Spinal cord (tissue), 10 donors: ENCODE measurements around the gene SWAP70. TPM values are rescaled to one million over a fixed set of nuclear protein-coding genes. Genes with fewer than 3 reads are reported as not detected.

Experiments used
- DNase-seq, 6 donors: peaks; one replicate each; pipeline versions ENCODE4 v3.0.0 to v3.0.0-alpha.2; 2013 to 2015; ENCODE audit warnings: low spot score in 6 of 6, low read depth in 4 of 6
- H3K27ac ChIP-seq: one replicate; pipeline ENCODE4 v1.5.1; 2013; ENCODE audit warnings: low read depth, low read length, control low read depth
- H3K27me3 ChIP-seq: one replicate; pipeline ENCODE4 v1.6.1; 2013; ENCODE audit warnings: low read length; ENCODE audit not compliant: control insufficient read depth, insufficient read depth
- H3K36me3 ChIP-seq: one replicate; pipeline ENCODE4 v1.6.1; 2013; ENCODE audit warnings: low read length; ENCODE audit not compliant: control insufficient read depth, insufficient read depth
- H3K4me1 ChIP-seq: one replicate; pipeline ENCODE4 v1.6.1; 2013; ENCODE audit warnings: low read length; ENCODE audit not compliant: control insufficient read depth, insufficient read depth
- H3K4me3 ChIP-seq: one replicate; pipeline ENCODE4 v1.5.1; 2013; ENCODE audit warnings: low read depth, low read length, control low read depth
- H3K9me3 ChIP-seq: one replicate; pipeline ENCODE4 v1.6.1; 2013; ENCODE audit warnings: low read length; ENCODE audit not compliant: control insufficient read depth, insufficient read depth
- WGBS: methylation state at CpG from one replicate; pipeline ENCODE4 v1.1.5; 2013; ENCODE audit warnings: missing lambda C conversion rate; ENCODE audit not compliant: insufficient coverage; 5-methylcytosine and 5-hydroxymethylcytosine counted together
- polyA plus RNA-seq, 2 donors: library from polyadenylated mRNA; unstranded; fragments of 120-200 nt; gene quantifications; one replicate each; pipeline ENCODE4 v1.2.1, GENCODE V29; 2013; ENCODE audit not compliant: insufficient read length in 2 of 2
- total RNA-seq, 2 donors: library from RNA; depleted of rRNA in 1 of 2; stranded (reverse); fragments of 120-200 nt in 1 of 2; fragments of >200 nt in 1 of 2; gene quantifications; one replicate each; pipeline versions ENCODE4 v1.2.3 to v1.2.4, GENCODE V29; 2013 to 2014
- donor health status: healthy.

The SWAP70 gene
- total and polyA plus RNA-seq, 4 donors = 15.0 to 28.4 (median 20.4) TPM

DNA sequence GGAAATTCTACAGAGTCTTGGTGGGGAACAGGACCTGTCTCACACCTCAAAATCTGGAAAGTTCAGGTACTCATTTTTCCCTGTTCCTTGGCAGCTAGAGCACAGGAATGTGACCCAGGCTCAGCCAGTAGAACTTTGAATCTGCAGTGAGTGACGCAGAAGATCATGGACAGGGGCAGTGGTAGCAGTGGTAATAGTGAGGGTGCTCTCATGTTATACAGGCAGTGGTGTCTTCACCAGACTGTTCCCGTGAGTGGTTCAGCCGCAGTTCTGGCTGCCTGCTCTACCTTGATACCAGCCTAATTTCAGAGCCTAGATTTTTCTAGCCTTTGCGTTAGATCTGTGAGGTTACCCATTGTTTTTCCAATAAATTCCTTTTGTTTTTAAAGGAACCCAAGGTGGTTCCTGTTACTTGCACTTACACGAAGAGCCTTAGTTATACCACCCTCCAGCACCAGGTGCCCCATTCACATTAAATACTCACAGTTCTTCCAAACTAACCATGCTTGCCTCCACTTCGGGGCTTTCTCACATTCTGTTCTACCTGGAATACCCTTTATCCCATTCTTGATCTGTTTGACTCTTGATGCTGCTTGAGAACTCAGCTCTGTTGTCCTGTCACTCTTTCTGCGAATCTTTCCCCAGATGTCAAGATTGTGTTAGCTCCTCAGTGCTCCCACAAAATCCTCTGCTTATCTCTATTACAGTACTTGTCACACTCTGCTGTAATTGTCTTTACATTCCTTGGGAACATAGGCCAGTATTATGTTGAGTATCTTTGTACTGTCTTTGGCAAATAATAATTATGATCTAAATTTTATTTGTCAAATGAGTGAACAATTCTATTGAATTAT, 47.8 kb downstream of the SWAP70 start:
- no peak for DNase-seq
- no peaks in the 10 kb centered on the region for H3K9me3 ChIP-seq
- H3K27me3 ChIP-seq = no peaks in the 10 kb centered on the region
- 90% methylated on average over 7 of the region's 7 CpGs for WGBS
- H3K4me3 ChIP-seq = no peak overlapping the region
- no peak overlapping the region for H3K27ac ChIP-seq
- no peaks in the 10 kb centered on the region for H3K4me1 ChIP-seq
- H3K36me3 ChIP-seq = no peaks in the 10 kb centered on the region

DNA sequence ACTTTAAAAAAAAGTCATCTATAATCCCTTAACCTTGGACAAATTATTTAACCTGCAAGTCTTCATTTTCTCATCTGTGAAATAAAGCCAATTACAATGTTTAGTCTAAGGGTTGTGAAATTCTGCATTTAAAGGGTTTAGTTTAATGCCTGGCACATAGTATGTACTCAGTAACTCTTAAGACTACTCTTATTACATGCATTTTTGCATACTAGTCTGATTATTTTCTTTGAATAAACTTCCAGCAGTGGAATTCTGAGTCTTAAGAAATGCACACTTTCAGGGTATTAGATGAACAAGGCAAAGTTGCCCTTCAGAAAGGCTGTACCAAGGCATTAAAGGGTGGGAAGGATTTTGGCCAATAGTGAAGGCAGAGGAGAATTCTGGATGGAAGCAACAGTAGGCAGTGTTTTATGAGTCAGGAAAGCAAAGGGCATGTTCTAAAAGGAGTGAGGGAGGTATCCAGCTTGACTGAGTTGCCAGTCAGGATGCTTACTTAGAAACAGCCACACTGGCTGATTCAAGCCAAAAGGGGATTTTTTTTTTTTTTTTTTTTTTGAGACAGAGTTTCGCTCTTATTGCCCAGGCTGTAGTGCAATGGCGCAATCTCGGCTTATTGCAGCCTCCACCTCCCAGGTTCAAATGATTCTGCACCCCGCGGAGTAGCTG, 50.5 kb downstream of the SWAP70 start:
- Histone ChIP-seq H3K27ac (no peak overlapping the region), H3K36me3 (no peaks in the 10 kb centered on the region), H3K27me3 (no peaks in the 10 kb centered on the region), H3K4me1 (peaks cover 5% of the 10 kb centered on the region), H3K4me3 (no peak overlapping the region), H3K9me3 (no peaks in the 10 kb centered on the region)
- WGBS = no CpG with 5 or more reads among the region's 5 CpGs
- DNase-seq = peak in 2 of 6 donors; percentile 25 to 60

DNA sequence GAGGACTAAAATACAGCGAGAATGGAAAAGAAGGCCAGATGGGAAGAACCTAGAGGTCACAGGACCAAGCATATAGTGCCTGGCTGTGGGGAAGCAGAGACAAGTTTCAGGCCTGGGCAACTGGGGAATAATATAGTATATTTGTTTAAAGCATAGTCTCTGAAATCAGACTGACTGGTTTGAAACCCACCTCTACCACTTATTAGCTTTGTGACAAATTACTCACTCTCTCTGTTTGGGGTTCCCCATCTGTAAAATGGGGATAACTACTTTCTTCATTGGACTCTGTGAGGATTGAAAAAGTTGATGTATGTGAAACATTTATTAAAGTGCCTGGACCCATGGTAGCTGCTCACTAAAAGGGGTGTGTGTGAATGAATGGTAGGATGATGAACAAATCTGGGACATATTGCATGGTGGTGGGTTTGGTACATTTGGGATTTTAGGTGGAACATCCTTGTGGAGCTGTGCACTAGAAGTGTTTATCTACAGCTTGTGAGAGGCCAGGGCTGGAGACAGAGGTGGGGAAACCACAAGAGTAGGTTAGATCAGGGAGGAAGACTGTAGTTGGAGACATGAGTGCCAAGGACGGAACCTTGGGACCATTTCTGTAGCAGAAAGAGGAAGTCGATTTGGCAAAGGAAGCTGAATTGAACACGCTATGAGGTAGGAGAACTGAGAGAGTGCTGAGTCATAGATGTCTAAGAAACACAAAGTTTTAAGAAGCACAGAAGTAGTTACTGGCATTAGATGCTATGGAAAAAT, 52.6 kb downstream of the SWAP70 start:
- Histone ChIP-seq H3K36me3 (no peaks in the 10 kb centered on the region), H3K9me3 (no peaks in the 10 kb centered on the region), H3K27ac (no peak overlapping the region), H3K4me1 (peaks cover 5% of the 10 kb centered on the region), H3K27me3 (no peaks in the 10 kb centered on the region), H3K4me3 (no peak overlapping the region)
- 95% methylated on average over 4 of the region's 4 CpGs for WGBS
- peak in 1 of 6 donors; percentile 32 for DNase-seq

DNA sequence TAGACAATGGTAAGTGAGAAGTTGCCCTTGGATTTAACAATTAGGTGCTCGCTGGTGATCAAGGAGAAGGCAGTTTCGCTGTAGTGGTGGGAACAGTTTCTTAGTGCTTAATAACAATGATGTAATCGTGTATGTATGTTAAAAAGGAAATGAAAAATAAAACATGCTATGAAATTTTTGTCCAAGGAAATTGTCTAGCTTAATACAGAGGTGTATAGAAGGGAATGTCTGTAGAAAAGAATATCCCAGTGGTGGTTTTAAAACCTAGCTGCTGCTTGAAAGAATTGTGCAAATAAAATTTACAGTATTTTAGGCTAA, 53.1 kb downstream of the SWAP70 start:
- Histone ChIP-seq H3K27ac (peak overlapping the region; percentile 29), H3K27me3 (no peaks in the 10 kb centered on the region), H3K4me3 (no peak overlapping the region), H3K36me3 (no peaks in the 10 kb centered on the region), H3K4me1 (peaks cover 5% of the 10 kb centered on the region), H3K9me3 (no peaks in the 10 kb centered on the region)
- WGBS = 87% methylated on average over 3 of the region's 3 CpGs
- DNase-seq = no peak

DNA sequence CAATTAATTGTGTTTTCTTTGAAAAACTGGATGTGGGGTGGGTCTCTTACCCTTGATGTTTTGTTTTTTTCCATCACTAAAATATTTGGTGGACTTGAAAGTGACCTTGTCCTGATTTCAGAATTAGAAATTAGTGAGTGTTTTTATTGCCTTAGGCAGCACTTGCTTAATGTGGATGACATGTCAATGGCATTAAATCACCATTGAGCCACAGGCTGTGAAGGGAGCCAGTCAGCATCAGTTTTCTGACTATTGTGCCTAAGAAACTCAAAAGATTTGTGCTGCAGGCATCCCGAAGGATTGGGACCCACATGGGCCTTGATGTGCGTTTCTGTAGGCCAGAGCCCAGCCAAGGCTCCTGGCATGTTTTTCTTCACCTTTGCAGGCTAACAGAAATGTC, 53.8 kb downstream of the SWAP70 start:
- Histone ChIP-seq H3K27ac (peak overlapping the region; percentile 29), H3K36me3 (no peaks in the 10 kb centered on the region), H3K9me3 (no peaks in the 10 kb centered on the region), H3K27me3 (no peaks in the 10 kb centered on the region), H3K4me3 (no peak overlapping the region), H3K4me1 (peaks cover 5% of the 10 kb centered on the region)
- DNase-seq = no peak
- 41% methylated on average over 2 of the region's 2 CpGs for WGBS

DNA sequence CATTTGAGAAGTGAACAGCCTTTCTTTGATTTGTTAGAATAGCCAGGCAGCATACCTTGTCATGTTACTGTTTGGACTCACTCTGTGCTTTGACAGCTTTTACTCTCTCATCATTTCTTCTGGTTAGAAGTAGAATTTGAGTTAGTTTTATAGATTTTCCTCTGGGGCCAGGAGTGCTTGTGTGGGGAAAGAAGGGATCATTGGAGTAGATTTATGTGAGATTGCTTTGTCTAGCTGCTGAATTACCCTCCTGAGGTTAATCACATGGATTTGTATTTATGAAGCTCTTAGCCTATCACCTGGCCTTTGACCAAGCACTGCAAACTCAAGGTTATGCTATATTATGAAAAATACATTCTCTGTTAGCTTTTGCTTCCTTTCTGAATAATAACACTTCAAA, 54.3 kb downstream of the SWAP70 start:
- peak in 1 of 6 donors; percentile 18 for DNase-seq
- Histone ChIP-seq H3K27ac (peak overlapping the region; percentile 8), H3K36me3 (no peaks in the 10 kb centered on the region), H3K9me3 (no peaks in the 10 kb centered on the region), H3K4me1 (peaks cover 5% of the 10 kb centered on the region), H3K4me3 (no peak overlapping the region), H3K27me3 (no peaks in the 10 kb centered on the region)

DNA sequence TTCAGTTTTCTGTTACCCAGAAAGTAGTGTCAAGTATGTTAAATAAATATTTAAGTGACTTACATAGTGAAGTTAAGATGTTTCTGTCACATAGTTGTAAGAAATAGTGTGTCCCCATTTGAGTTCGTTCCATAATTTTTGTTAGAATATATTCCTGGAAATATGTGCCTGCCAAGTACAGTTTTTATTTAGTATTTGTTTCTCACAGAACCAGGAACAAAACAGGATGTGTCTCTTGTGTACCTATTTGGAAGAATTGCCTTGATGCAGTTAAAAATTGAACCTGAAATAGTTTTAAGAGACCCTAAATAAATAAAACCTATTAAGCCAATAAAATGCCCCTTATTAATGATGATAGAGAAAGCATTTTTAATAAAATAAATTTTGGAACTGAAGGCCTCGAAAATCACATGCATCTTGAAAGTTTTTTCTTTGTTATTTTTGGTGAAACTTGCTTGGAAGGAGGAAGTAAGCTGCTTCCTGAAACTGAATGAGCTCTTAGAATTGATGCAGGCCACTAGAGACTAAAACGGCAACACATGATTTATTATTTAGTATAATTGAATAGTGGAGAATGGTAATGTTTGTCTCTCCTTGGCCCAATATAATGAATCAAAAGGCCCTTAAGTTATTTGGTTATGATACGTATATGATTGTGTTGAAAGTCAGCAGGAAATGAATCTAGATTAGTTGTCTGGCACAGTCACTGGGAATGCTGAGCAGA, 55.9 kb downstream of the SWAP70 start:
- no peaks in the 10 kb centered on the region for H3K9me3 ChIP-seq
- peaks cover 5% of the 10 kb centered on the region for H3K4me1 ChIP-seq
- peak in 1 of 6 donors; percentile 18 for DNase-seq
- no peaks in the 10 kb centered on the region for H3K27me3 ChIP-seq
- no peak overlapping the region for H3K4me3 ChIP-seq
- no peaks in the 10 kb centered on the region for H3K36me3 ChIP-seq
- peak overlapping the region; percentile 12 for H3K27ac ChIP-seq
- 50% methylated on average over 1 of the region's 4 CpGs for WGBS

DNA sequence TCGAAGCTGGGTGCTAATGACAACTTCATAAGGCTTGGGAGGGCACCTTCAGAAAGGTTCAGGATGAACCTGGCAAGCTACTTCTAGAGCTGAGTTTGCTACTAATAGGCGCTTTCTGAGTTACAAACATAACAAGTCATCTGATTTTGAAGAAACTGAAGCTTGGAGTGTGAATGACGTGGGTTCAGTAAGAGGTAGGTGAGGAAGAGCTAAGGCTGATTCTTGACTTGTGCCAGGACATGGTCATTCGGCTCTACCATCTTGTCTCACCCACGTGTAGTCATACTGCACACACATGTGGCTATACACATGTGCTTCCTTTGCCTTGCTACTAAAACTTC, 56.4 kb downstream of the SWAP70 start:
- H3K36me3 ChIP-seq = no peaks in the 10 kb centered on the region
- H3K4me1 ChIP-seq = peaks cover 5% of the 10 kb centered on the region
- H3K4me3 ChIP-seq = no peak overlapping the region
- DNase-seq = no peak
- 76% methylated on average over 3 of the region's 5 CpGs for WGBS
- no peaks in the 10 kb centered on the region for H3K9me3 ChIP-seq
- H3K27ac ChIP-seq = no peak overlapping the region
- no peaks in the 10 kb centered on the region for H3K27me3 ChIP-seq

DNA sequence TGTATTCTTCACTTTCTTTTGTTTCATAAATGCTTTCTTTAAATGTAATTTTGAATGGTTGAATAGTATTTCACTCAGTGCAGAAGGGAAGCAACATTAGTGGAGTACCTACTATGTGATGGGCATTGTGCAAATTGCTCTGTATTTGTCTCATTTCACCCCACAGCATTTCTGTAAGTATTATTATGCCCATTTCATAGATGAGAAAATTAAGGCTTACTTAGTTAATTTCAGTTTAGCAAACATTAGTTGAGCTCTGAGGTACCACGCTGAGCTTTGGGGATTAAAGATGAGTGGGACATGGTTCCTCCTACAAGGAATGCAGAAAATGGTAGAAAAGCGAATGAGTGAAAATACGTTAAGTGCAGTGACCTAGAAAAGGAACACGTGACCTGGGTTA, 58.1 kb downstream of the SWAP70 start:
- Histone ChIP-seq H3K27ac (no peak overlapping the region), H3K4me1 (peaks cover 5% of the 10 kb centered on the region)

More for the DNA sequence above, 58.1 kb downstream of the SWAP70 start:
- Histone ChIP-seq H3K27me3 (no peaks in the 10 kb centered on the region), H3K36me3 (no peaks in the 10 kb centered on the region), H3K4me3 (no peak overlapping the region), H3K9me3 (no peaks in the 10 kb centered on the region)
- 97% methylated on average over 4 of the region's 4 CpGs for WGBS
- DNase-seq = no peak
